SK-N-MC (cell line): ENCODE results near the gene PPHLN1.
"Not testable (repeated sequence)": the region's sequence is repeated elsewhere in the genome, so short reads cannot be mapped to it uniquely, and the experiment has no call there.

ENCODE experiments used
- DNase-seq: peaks from one replicate; pipeline ENCODE4 v3.0.0-alpha.2; 2011; ENCODE audit warnings: low read depth, low spot score
- H3K27ac ChIP-seq: fragments of 200-600 bp; sonication (generic); 2 replicates; pipeline ENCODE4 v1.5.1; 2016; ENCODE audit warnings: mixed run types
- H3K36me3 ChIP-seq: fragments of 200-600 bp; sonication (generic); 2 replicates; pipeline ENCODE4 v1.6.1; 2017; ENCODE audit warnings: antibody characterized with exemption, low read length, mixed read lengths; ENCODE audit not compliant: insufficient read depth
- H3K4me3 ChIP-seq: fragments of 200-600 bp; sonication (generic); 2 replicates; pipeline ENCODE4 v1.5.1; 2016
- H3K9ac ChIP-seq: fragments of 200-600 bp; sonication (generic); 2 replicates; pipeline ENCODE4 v1.8.0; 2017; ENCODE audit warnings: mixed run types, mixed read lengths; ENCODE audit not compliant: insufficient read length
- H3K9me3 ChIP-seq: fragments of 200-600 bp; sonication (generic); 2 replicates; pipeline ENCODE4 v1.6.1; 2017; ENCODE audit warnings: low read depth, mild to moderate bottlenecking, antibody characterized with exemption, low read length, moderate library complexity, mixed read lengths
- EZH2 ChIP-seq: fragments of 200-600 bp; sonication (generic); IDR thresholded peaks from one replicate; pipeline ENCODE4 v1.6.1; 2017; ENCODE audit warnings: antibody characterized with exemption
- FOXP2 ChIP-seq: optimal IDR thresholded peaks from 2 replicates; pipeline ENCODE3; 2011; ENCODE audit warnings: mild to moderate bottlenecking, moderate library complexity; ENCODE audit not compliant: insufficient read depth; ENCODE audit errors: extremely low read length, control extremely low read depth
- POLR2AphosphoS5 ChIP-seq: IDR thresholded peaks from 2 replicates; pipeline ENCODE4 v1.6.1; 2012; ENCODE audit warnings: mild to moderate bottlenecking, low read depth, low read length, borderline replicate concordance

PPHLN1 gene

DNA sequence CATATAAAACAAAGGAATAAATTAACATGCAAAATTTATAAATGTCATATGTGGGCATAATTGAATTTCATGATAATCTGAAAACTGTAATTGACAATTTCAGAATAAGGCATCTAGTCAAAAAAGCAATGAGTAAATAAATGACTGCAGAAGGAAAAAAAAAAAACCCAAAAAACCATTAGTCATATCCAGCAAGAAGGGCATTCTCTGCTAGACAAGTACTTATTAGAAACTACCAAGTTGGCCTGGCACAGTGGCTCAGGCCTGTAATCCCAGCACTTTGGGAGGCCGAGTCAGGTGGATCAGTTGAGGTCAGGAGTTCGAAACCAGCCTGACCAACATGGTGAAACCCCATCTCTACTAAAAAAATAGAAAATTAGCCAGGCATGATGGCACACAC is 17.6 kb upstream of the PPHLN1 start:
- no peak for DNase-seq
- TF ChIP-seq FOXP2, result no peak
- no peak for TF ChIP-seq POLR2AphosphoS5
- TF ChIP-seq EZH2, result no peak
- H3K9me3 ChIP-seq, result no peaks in the 10 kb centered on the region
- H3K9ac ChIP-seq, result no peak overlapping the region
- no peak overlapping the region for H3K4me3 ChIP-seq
- H3K36me3 ChIP-seq, result peaks cover 5% of the 10 kb centered on the region
- H3K27ac ChIP-seq, result no peak overlapping the region

- no peak for DNase-seq
- H3K27ac ChIP-seq, result no peak overlapping the region
- TF ChIP-seq POLR2AphosphoS5, result no peak
- TF ChIP-seq EZH2, result no peak
- no peak for TF ChIP-seq FOXP2
- H3K9me3 ChIP-seq, result no peaks in the 10 kb centered on the region
- no peak overlapping the region for H3K9ac ChIP-seq
- H3K36me3 ChIP-seq, result peaks cover 11% of the 10 kb centered on the region
- H3K4me3 ChIP-seq, result no peak overlapping the region
These were observed 16.0 kb upstream of the PPHLN1 start for GRCh38 chr12:42309996-42310395.

- no peak for TF ChIP-seq POLR2AphosphoS5
- no peak for TF ChIP-seq EZH2
- no peak for TF ChIP-seq FOXP2
- Histone ChIP-seq H3K36me3 (peaks cover 33% of the 10 kb centered on the region), H3K9me3 (no peaks in the 10 kb centered on the region), H3K4me3 (no peak overlapping the region), H3K9ac (no peak overlapping the region), H3K27ac (no peak overlapping the region)
- no peak for DNase-seq
These were observed 10.9 kb upstream of the PPHLN1 start for GRCh38 chr12:42315108-42315507.

DNA sequence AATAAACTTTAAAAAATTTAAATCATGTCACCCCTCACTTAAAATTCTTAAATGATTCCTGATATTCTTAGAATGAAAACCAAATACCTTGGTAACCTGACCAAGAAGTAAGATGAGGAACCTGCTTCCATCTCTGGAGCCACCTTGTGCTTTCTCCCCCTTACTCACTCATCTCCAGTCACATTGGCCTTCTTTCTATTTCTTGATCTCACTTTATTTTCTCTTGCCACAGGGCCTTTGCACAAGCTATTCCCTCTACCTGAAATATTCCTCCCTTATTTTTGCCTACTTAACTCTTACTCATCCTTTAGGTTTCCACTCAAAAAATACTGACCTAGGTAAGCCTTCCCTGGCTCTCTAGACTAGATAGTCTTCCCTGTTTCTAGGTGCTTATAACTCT is 5.2 kb upstream of the PPHLN1 start:
- no peak for DNase-seq

GRCh38 chr12:42322567-42322966 is 3.4 kb upstream of the PPHLN1 start:
- TF ChIP-seq POLR2AphosphoS5 (no peak), FOXP2 (no peak), EZH2 (no peak)
- no peaks in the 10 kb centered on the region for H3K9me3 ChIP-seq
- H3K9ac ChIP-seq, result no peak overlapping the region
- DNase-seq, result no peak
- no peak overlapping the region for H3K4me3 ChIP-seq
- peaks cover 24% of the 10 kb centered on the region for H3K36me3 ChIP-seq
- no peak overlapping the region for H3K27ac ChIP-seq

More for the DNA sequence above, 5.2 kb upstream of the PPHLN1 start:
- Histone ChIP-seq H3K4me3 (no peak overlapping the region), H3K9ac (no peak overlapping the region), H3K36me3 (peaks cover 39% of the 10 kb centered on the region), H3K9me3 (no peaks in the 10 kb centered on the region), H3K27ac (no peak overlapping the region)
- TF ChIP-seq FOXP2 (no peak), POLR2AphosphoS5 (no peak), EZH2 (no peak)

GRCh38 chr12:42323856-42324255 is 2.1 kb upstream of the PPHLN1 start:
- no peak overlapping the region for H3K27ac ChIP-seq
- TF ChIP-seq POLR2AphosphoS5 (no peak), FOXP2 (no peak)

DNA sequence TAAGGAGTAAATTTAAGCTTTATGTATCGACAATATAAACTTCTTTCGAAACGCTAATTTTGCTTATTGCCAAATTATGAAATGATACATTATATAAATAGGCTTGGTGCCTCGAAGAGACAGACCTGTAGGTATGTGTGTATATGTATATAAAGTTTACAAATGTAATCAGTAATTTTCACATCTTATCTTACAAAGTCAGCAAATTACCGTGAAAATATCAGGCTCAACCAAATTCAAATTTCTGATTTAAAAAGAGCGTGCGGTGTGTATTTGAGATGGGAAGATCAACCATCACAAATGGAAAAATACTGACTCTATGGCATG is 678 bp upstream of the PPHLN1 start:
- no peak for DNase-seq
- Histone ChIP-seq H3K9me3 (no peaks in the 10 kb centered on the region), H3K36me3 (peaks cover 23% of the 10 kb centered on the region), H3K4me3 (peak overlapping the region; percentile 90), H3K27ac (peak overlapping the region; percentile 48; the same call in 1 of the 2 replicates), H3K9ac (peak overlapping the region; percentile 88)
- no peak for TF ChIP-seq POLR2AphosphoS5
- no peak for TF ChIP-seq FOXP2
- TF ChIP-seq EZH2, result no peak

More at GRCh38 chr12:42323856-42324255, 2.1 kb upstream of the PPHLN1 start:
- no peak for DNase-seq
- peaks cover 23% of the 10 kb centered on the region for H3K36me3 ChIP-seq
- H3K4me3 ChIP-seq, result no peak overlapping the region
- H3K9me3 ChIP-seq, result no peaks in the 10 kb centered on the region
- H3K9ac ChIP-seq, result no peak overlapping the region

DNA sequence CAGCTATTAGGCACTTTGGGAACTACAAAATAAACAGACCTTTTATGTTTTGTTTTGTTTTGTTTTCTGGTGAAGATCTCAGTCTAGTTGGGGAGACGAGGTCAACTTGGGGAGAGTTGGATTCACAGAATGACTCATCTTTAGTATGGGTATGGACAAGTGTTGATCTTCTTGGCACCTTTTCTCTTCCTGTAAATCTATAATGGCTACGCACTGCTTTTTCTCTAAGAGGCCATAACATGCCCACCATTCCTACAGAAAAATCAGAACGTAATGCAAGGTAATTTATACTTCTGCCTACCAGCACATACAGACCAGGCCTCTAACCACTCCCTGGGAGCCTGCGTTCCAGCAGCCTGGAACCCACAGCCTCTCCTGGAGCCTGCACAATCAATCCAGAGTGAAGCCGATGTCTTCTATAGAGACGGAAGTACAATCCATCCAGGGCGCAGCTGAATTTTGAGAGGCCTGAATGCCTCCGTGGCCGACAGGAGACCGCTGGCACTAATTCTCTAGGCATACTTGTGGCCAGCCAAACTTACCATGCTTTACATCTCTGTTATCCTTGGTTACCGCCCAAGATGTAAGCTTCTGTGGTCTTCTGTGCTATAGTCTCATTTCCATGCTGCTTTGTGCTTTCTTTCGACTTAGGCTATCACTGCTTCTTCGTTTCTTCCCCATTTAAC is 717 bp downstream of the PPHLN1 start:
- DNase-seq, result no peak

GRCh38 chr12:42327227-42327590 is 1.2 kb downstream of the PPHLN1 start:
- H3K27ac ChIP-seq, result no peak overlapping the region
- TF ChIP-seq POLR2AphosphoS5 (no peak), EZH2 (no peak), FOXP2 (no peak)

More for the DNA sequence above, 717 bp downstream of the PPHLN1 start:
- H3K36me3 ChIP-seq, result peaks cover 14% of the 10 kb centered on the region
- H3K4me3 ChIP-seq, result peak overlapping the region; percentile 90
- TF ChIP-seq EZH2 (no peak), FOXP2 (no peak), POLR2AphosphoS5 (no peak)
- peak overlapping the region; percentile 5; the same call in 1 of the 2 replicates for H3K27ac ChIP-seq
- no peaks in the 10 kb centered on the region for H3K9me3 ChIP-seq
- peak overlapping the region; percentile 88 for H3K9ac ChIP-seq

DNA sequence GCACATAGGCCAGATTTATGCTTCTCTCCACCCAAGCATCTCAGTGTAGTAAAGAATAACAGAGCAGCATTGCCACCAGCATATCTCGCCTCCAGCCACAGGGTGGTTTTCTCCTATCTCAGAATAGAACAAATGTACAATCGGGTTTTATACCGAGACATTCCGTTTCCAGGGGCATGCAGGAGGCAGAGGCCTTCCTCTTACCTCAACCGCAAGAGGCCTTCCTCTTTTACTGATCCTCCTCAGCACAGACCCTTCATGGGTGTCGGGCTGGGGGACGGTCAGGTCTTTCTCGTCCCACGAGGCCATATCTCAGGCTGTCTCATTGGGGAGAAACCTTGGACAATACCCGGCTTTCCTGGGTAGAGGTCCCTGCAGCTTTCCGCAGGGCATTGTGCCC is 4.1 kb downstream of the PPHLN1 start:
- not testable (repeated sequence) for H3K9ac ChIP-seq, H3K4me3 ChIP-seq, H3K27ac ChIP-seq, DNase-seq, H3K36me3 ChIP-seq, H3K9me3 ChIP-seq

More at GRCh38 chr12:42327227-42327590, 1.2 kb downstream of the PPHLN1 start:
- DNase-seq, result no peak
- Histone ChIP-seq H3K9me3 (no peaks in the 10 kb centered on the region), H3K9ac (peak overlapping the region; percentile 88), H3K4me3 (peak overlapping the region; percentile 90), H3K36me3 (peaks cover 11% of the 10 kb centered on the region)
